Measurements from ENCODE around the gene PDE1C.

- TF ChIP-seq CTCF (IDR thresholded peaks at IDR 0.05) (no peak), POLR2A (IDR thresholded peaks at IDR 0.05) (no peak)
Measured at GRCh38 chr7:32119790-32120196, 49.6 kb upstream of the PDE1C start.
